NCI-H69 (cell line): ENCODE results near the gene VIT.

ENCODE experiments used
- DNase-seq: peaks from one replicate; lab custom pipeline; 2025; lab: John Stamatoyannopoulos, UW

VIT gene

DNA sequence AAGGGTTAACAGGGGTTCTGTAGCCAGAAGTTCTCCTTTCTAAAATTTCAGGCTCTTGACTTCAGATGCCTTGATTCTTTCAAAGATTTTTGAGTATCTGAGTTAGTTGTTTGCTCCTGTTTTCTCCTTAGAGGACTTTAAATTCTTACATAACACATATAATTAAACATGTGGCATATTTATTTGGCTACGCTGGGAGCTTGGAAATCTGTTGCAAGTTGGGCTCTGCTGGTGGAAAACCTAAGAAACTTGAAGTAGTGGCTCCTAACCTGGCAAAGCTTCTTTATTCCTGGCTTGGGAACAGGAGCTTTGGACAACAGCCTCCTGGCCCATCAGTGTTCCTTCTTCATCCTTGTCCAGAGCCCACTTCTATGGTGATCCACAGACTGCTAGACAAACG, 72.6 kb downstream of the VIT start:
- DNase-seq = no peak

DNA sequence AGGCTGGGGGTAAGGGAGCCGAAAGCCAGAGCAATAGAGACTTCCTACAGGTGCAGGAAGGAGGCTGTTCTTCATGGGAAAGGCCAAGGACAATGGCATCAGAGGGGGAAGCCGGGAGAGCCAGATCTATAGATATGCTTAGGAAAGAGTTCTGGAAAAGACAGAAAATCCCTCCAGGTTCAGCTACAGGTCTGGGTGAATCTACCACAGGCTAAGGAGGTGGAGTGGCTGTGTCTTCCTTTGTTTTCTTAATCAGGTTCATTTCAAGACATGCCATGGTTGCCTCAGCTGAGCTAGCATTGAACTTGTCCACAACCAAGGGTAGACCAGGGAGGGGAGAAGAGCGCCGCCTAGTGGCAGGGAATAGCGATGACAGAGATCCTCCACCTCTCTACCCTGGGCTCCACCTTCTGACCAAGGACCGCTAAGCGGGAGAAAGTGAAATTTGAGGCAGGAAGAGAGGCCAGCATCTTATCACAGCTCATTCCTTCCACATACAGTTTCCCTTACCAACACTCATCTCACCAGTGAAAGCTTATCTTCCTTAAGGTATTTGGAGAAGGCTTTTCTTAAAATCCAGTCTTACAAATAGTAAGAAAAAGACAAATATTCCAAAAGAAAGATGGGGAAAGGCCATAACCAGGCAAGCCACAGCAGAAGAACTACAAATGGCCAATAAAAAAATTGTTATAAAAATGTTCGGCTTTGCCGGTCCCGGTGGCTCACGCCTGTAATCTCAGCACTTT, 74.2 kb downstream of the VIT start:
- peak; percentile 34 for DNase-seq

DNA sequence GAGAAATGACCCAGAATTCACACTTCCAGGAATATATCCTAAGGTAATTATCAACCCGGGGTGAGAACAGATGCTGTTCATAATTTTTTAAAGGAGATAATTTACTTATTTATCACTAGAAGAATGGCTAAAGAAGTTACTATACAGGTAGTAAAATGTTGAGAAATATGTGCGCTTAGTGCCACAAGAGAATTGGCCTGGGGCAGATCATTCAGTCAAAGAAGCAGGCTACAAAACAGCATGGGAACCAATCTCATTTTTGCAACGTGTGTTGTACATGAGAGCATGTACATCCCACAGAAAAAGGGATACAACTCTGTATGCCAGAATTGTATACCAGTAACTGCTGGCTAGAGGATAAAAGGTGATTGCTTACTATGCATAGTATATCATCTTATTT, 75.2 kb downstream of the VIT start:
- no peak for DNase-seq

DNA sequence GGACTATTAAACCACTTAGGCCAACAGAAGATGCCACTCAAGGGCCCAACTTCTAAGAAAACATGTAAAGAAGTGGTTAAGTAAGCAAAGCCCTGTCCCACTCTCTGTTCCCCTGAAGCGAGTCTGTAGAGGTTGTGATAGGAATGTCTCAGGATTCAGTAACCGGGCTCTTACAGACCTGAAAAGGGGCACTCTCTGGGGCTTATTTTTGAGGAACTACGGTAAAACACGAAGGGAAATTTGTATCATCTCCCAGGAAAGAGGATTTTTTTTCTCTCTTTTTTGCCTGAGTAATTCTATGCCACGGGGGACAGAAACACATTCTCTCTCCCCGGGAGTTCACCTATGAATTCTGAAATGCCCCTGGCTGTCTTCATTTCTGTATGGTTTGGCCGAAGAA, 77.4 kb downstream of the VIT start:
- DNase-seq = no peak

DNA sequence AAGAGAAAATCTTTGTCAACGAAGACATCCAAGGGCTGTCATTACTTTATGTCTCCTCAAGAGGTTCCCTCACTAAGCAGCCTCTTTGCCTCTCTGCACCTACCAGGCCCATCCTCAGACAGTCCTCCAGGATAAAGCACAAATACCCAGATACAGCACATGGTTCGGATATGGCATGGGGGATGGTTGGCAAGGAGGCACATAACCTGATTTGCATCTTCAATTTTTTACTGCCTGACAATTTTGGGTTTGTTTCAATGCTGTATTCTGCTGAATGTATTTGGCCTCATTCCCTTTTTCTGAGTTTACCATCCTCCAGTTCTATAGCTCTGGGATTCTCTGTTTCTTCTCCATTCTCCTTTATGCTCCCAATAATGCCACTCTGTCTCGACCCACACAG, 78.8 kb downstream of the VIT start:
- DNase-seq = no peak

DNA sequence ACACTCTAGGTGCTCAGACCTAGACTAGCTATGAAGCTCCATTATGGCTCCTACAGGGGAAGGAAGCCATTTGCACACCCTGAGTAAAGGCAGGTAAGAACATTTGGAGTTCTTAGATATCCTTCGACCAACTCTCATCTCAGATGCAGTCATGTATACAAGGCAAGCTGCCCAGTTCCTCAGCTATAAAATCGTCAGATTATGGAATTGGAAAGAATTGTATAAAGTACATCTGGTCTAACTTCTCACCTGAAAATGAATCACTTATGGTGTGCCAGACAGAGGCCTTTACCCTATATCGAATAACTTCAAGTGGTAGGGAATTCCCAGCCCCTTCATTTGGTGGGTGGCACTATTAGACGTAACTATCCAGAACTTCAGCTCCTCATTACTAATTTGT, 79.3 kb downstream of the VIT start:
- no peak for DNase-seq

DNA sequence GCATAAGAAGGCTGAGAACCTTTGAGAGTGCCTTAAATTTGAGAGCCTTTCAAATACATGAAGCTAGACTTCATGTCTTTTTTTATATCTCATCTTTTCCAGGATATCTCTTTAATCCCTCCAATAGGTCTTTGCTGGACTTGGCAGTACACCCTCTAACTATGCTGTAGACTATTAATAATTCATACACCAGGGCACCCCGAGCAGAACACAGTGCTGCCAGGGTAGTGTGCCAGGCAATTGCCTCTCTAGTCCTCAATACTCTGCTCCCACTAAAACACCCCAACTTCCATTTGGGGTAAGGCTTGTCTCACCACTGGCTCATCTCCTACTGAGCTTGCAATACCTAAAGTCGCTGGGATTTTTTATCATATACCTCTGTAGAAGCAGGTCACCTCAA, 80.8 kb downstream of the VIT start:
- DNase-seq = no peak

DNA sequence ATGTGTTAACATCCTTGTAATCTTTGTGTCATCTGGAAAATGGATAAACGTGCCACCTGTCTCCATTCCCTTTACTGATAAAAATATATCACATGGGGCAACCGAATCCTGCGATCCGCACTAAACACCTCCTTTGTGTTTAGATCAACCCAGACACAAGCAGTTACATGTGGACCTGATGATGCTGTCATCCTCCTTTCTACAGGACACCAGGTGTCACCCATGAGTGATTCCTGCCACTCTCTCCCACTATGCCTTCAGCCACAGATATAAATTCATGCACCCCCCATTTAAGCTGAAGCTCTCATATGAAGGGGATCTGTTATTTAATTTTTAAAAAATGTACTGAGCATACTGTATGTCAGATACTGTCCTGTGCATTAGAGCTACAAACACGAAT, 81.3 kb downstream of the VIT start:
- DNase-seq = no peak

DNA sequence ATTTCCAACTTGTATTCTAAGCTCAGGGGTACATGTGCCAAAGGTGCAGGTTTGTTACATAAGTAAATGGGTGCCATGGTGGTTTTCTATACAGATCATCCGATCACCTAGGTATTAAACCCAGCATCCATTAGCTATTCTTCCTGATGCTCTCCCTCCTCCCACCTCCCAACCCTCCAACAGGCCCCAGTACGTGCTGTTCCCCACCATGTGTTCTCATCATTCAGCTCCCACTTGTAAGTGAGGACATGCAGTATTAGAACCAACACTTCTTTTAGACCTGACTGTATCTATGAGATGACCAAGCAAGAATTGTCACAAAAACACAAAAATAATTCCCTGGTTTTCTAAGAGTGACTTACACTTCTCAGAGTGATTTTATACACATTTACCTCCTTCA, 83.0 kb downstream of the VIT start:
- no peak for DNase-seq

DNA sequence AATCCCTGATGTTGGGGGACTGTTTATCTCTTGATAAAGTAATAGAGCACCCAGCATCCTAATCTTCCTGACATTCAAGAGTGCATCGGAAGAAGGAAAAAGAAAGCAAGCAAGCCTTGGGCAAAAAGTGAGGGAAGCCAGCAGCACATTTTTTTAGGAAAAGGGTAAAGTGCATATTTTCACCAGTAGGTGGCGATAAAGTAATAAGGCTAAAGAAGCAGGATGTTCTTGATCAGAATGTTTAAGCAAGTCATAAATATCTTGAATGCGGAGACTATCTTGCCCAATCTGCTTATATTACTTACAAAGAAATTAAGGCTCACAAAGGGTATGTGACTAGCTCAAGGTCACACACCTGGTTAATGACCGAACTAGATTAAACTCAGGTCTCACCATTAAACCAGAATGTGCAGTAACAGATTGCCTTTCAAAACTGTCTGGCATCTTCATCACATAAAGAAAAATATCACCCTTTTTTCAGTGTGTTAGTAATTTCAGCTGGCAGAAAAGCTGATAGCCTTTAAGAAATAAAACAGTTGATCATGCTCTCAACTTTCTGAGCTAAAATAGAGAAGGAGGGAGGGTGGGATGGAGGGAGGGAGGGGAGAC, 83.8 kb downstream of the VIT start:
- DNase-seq = peak; percentile 42

DNA sequence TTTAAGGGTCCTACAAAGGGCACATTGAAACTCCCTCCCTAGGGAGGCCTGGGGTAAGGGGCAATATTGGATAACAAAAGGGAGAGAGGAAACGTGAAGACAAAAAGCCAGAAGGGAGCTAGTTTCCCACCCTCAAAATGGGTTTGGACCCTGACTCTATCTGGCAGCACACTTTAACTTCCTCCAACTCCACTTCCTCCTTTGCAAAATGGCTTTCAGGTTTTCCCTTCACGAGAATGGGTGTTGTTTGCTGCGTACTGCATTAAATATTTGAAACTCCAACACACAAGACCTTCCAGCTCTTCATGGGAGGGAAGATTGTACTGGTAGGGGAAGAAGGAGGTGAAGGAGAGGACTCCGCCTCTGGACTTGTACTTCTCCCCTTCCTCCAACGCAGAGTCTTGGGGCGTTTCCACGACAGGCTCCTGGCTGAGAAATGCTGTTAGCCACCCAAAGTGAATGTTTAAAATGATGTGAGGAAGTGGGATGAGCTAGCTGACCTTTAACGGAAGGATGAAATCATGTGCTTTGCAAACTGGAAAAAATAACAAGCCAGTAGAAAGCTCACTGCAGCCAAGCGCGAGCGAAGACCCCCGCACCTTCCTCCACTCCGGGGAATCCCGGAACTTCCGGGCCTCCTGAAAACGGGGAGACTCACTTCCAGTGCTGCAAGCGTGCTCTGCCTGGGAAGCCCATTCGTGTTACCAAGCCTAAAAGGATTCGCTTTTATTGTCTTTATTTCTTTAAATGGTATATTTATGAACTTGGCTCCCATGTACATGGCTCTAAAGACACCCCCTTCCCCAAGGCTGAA, 85.6 kb downstream of the VIT start:
- no peak for DNase-seq

DNA sequence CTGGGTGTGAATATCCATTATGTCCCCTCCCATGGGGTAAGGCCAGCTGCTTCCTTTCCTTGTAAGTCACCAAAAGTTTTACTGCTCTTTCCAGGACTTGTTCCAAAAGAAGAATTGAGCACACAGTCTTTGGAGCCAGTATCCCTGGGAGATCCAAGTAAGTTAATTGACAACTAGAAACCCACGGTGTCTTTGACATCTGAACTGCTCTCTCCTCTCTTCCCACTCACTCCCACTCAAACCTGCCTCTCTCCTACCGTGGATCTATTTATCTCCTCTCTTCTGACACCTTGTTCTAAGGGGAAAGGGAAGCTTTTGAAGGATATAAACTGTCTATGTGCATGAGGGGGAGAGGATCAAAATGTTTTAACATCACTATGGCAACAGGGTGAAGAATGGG, 86.7 kb downstream of the VIT start:
- DNase-seq = no peak

DNA sequence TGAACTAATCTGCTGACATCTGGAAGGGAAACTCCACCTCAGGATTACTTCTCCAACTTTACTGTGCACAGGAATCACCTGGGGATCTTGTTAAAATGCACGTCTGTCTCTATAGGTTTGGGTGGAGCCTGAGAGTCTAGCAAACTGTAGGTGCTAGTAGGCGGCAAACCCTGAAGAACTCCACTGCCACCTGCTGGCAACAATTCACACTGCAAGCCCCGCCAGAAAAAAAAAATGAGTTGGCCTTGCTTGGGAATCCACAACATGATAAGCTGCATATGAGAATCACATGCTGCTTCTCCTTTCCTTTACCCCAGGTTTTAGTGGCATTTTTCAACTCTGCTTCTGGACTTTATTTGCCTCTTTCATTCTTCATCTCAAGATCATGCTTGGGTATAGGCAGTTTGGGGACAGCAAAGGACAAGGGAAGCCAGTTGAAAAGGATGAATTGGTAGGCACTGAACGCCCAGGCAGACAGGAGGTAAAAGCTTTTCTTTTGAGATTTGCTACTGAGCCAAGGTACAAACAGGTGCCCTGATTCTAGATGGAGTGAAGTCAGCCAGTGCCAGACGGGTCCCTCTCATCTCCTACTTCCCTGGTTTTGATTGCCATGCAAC, 88.8 kb downstream of the VIT start:
- peak; percentile 56 for DNase-seq

DNA sequence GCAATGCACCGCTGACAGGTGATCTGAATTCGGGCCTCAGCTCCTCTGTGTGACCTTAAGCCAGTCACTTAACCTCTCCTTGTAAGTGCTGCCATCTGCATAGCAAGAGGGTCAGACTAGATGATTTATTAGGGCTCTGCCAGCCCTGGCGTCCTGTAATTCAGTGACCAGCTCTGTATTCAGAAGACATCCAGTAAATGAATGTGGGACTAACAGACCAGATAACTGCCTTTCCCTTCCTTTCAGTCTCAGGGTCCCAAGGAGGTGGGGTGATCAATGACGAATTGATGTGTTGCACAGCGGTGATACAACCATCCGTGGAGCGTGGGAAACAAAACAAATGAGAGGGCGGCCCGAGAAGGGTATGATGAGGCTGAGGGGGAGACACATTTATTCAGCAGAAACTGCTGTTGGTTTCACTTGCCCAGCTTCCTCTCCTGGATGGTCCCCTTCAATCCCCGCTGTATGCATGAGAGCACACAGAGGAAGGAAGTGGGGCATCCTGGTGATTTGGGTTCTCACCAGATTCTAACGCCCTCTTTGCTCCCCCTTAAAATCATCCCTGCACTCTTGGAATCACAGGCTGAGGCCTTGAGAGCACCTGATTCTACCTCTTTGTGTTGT, 92.8 kb downstream of the VIT start:
- DNase-seq = no peak

DNA sequence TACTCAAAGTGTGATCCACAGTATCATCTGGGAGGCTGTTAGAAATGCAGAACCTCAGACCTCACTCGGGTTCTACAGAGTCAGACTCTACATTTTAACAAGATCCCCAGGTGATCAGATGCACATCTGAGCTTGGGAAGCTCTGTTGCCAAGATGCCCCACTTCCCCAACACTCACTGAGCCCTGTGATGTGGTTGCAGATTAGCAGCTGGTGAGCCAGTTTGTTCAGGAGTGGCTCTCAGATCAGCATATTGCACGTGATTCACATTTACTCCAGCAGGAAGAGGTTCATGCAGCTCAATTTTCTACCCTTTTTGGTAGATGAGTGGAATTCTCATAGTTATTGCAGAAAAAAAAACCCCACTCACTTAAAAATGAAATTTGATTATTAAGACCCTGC, 96.4 kb downstream of the VIT start:
- DNase-seq = no peak

DNA sequence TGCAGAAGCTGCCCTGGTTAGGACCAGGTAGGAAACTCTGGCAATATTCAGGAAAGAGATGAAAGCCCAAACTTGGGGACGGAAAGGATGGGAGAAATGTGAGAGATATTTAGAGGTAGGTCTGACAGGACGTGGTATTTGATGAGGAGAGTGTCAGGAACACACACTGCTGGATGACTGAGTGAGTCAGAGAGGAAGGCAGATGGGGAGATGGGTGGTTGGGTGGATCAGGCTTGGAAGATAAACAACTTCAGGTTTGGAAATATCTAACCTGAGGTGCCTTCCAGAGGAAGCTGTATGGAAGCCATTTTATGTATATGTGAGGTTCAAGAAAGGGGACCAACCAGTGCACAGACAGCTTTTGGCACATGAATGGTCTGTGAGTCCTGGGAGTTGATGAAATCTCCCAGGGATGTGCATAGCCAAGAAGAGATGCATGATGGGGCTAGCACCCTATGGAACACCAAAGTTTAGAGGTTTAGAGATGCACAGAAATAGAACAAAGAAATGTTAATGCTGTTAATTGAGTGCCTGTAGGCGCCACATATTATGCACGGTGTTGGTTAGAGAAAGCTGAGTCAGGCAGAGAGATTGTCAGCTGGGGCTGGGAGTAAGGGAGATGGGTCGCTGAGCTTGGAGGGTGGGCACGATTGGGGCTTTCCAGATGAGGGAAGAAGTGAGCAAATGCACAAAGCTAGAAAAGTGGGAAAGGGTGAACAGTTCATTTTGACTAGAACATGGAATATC, 101.0 kb downstream of the VIT start:
- no peak for DNase-seq

DNA sequence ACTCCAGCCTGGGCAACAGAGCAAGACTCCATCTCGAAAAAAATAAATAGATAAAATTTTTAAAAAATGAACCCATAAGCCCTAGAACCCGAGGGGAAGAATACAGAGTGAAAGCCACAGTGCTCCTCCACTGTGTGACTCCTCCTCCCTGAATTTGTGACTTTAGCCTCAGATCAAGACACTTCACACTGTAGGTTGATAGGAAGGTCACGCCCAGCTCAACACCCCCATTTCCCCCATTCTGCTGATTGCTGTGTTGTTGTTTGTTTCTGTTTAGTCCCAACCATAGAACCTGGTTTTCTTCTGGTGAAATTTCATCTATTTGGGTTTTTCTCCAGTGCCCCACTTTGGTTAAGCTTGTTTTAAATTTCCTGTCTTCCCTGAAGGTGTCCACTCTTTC, 102.2 kb downstream of the VIT start:
- DNase-seq = no peak

DNA sequence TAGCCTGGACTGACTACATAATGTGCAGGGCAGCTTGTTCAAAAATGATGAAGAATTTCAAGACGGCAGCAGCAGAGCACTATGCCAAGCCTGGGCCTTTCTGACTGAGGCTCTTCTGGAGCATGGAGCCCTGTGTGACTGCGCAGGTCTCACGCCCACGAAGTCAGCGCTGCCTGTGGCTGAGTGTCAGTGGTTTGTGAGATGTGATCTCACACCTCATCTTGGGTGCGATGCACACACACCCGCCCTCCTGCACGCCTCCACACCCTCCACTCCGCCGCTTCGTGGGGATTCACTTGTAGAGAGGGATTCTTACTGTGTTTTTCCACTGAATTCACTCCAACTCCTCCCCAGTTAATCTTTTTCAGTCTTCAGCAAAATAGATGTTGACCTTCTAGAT, 103.9 kb downstream of the VIT start:
- no peak for DNase-seq

DNA sequence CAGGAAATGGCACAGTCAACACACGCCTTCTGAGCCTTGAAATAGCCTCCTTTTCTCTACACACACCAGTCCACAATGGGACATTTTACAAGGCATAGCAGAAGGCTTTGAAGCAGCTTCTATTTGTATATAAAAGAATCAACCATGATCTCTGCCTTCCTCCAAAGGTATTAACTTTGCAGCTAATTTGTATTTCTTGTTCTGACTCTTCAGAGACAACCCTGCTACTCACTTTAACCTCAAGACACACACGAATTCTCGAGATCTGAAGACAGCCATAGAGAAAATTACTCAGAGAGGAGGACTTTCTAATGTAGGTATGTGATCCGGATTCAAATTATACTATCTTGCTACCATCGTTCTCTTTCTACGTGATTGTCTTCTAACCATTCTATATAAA, 104.6 kb downstream of the VIT start:
- DNase-seq = no peak

DNA sequence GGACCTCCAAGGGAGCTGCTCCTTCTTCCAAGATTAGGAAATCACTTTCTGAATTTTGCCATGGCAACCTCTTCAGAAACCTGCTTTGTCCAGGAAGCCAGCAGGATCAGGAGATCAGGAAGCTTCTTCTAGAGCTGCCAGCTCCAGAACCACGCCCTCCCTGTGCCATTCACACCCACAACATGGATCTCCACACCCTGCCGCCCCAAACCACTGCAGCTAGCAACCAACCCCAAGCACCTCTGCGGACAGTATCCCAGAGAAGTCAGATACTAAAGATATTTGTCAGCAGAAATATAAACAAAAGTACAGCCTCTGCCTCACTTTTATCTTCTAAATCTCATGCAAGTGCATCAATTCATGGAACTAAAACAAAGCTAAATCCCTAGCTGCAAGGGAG, 106.4 kb downstream of the VIT start:
- no peak for DNase-seq

DNA sequence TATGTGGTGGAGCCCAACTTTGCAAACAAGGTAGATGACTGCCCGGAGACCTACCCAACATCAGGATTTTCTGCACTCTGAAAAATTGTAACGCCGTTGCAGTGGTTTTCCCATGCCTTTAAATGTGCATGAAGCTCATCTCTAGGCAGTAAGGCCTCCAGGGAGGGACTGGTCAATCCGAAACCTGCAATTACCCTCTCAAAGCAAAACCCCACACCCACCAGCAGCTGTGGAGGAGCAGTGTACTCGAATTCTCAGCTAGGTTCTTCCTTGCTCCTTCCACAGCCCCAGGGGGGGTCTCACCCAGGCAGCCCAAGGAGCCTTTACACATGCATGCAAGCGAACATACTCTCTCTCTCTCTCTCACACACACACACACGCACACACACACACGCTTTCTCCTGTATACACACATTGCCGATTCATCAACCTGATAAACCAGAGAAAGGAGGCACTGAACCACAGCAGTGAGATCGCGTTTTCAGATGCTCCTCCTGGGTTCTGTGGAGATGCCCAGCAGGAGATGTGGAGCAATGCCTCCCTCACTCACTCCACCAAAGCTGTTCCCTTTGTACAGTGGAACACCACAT, 109.2 kb downstream of the VIT start:
- DNase-seq = peak; percentile 66
